Psoas muscle (tissue), 8 donors: ENCODE data around the gene BANF2. TPM values are rescaled to one million over a fixed set of nuclear protein-coding genes. Genes with fewer than 3 reads are reported as not detected.
"Not testable (repeated sequence)": the region's sequence is repeated elsewhere in the genome, so short reads cannot be mapped to it uniquely, and the experiment has no call there.

ENCODE experiments used
- ATAC-seq, 4 donors: fragments of 200-7000 bp; cut with Tn5 transposase; one replicate each; pipeline ENCODE4 v1.9.1; 2020; ENCODE audit warnings: moderate library complexity in 3 of 4, mild to moderate bottlenecking in 2 of 4
- DNase-seq, 2 donors: peaks; one replicate each; pipeline ENCODE4 v3.0.0-alpha.2; 2020
- H3K27ac ChIP-seq: fragments of 200-600 bp; one replicate; pipeline ENCODE4 v1.8.0; 2022
- H3K27me3 ChIP-seq, 3 donors: fragments of 200-600 bp in 1 of 3; one replicate each; pipeline versions ENCODE4 v1.6.1 to v1.8.0; 2013 to 2022; ENCODE audit warnings: low read length in 2 of 3, mild to moderate bottlenecking in 2 of 3, moderate library complexity in 1 of 3; ENCODE audit not compliant: insufficient read depth in 3 of 3
- H3K36me3 ChIP-seq, 2 donors: fragments of 200-600 bp in 1 of 2; one replicate each; pipeline versions ENCODE4 v1.6.1 to v1.8.0; 2013 to 2022; ENCODE audit warnings: low read depth in 1 of 2, mild to moderate bottlenecking in 1 of 2, moderate library complexity in 1 of 2; ENCODE audit not compliant: insufficient read depth in 1 of 2
- H3K4me1 ChIP-seq: fragments of 200-600 bp; one replicate; pipeline ENCODE4 v1.8.0; 2022
- H3K4me3 ChIP-seq: fragments of 200-600 bp; one replicate; pipeline ENCODE4 v1.8.0; 2022; ENCODE audit warnings: mild to moderate bottlenecking
- H3K9me3 ChIP-seq: fragments of 200-600 bp; one replicate; pipeline ENCODE4 v1.8.0; 2022
- CTCF ChIP-seq: fragments of 200-600 bp; IDR thresholded peaks from one replicate; pipeline ENCODE4 v1.8.0; 2022; ENCODE audit warnings: antibody characterized with exemption
- WGBS, 3 donors: extraction: QIAGEN DNeasy Blood & Tissue Kit; methylation state at CpG; one replicate each; pipeline versions ENCODE4 v1.1.6 to v1.1.7; 2013; 5-methylcytosine and 5-hydroxymethylcytosine counted together
- intact Hi-C, 2 donors: fragments of 100-400 bp; cut with DNase I; formaldehyde crosslinking; loops; one replicate each; pipeline versions ENCODE4 v1.11.0 to v1.14.2; 2022
- polyA plus RNA-seq, 3 donors: library from polyadenylated mRNA; stranded (reverse); fragments of 200-250 nt; gene quantifications; one replicate each; pipeline ENCODE4 v1.2.3, GENCODE V29; 2013
- total RNA-seq, 4 donors: library from RNA; stranded (reverse); fragmentation: NEBNext Ultra II Directional in 2 of 4; extraction: Animal tissue kit (Norgen Biotek cat#: 25700) in 2 of 4; gene quantifications; one replicate each; pipeline versions ENCODE4 v1.2.1 to v1.2.4, GENCODE V29; 2021 to 2023
- donor health status: healthy with polysubstance abuse.
- donor health status: DM: no; HTN: no; CAD: no; lungs with moderate emphysema.
- donor health status: Bipolar disorder and iron deficiency.
- donor health status: healthy.
- donor health status: DM: yes; HTN: yes; CAD: no.
- donor health status: DM: no; HTN: no; CAD: no.
- donor health status: DM: no; HTN: no; CAD: no.
- donor health status: DM: yes; HTN: yes; CAD: no.

BANF2 gene
- total and polyA plus RNA-seq, 7 donors = not detected

- no peaks in the 10 kb centered on the region for H3K9me3 ChIP-seq
- H3K4me1 ChIP-seq = no peaks in the 10 kb centered on the region
- WGBS, 3 donors = 94 to 98% (median 95%) methylated on average over 5 of the region's 5 CpGs
- no peak overlapping the region for H3K4me3 ChIP-seq
- intact Hi-C loops = loop anchor here in 1 of 2 donors (5.0 kb wide), 1 partner anchor 68 kb away; no protein-coding TSS in a partner anchor
- DNase-seq (no peak), ATAC-seq (no peak)
- TF ChIP-seq CTCF = no peak
- no peaks in the 10 kb centered on the region for H3K36me3 ChIP-seq
- H3K27me3 ChIP-seq = no peaks in the 10 kb centered on the region
- H3K27ac ChIP-seq = no peak overlapping the region
Observed at GRCh38 chr20:17775600-17775999, 75.8 kb downstream of the BANF2 start.

- Histone ChIP-seq H3K4me3 (no peak overlapping the region), H3K36me3 (no peaks in the 10 kb centered on the region), H3K4me1 (no peaks in the 10 kb centered on the region), H3K9me3 (no peaks in the 10 kb centered on the region), H3K27ac (no peak overlapping the region), H3K27me3 (no peaks in the 10 kb centered on the region)
- 63 to 75% (median 68%) methylated on average over 2 of the region's 2 CpGs for WGBS, 3 donors
- no peak for TF ChIP-seq CTCF
- DNase-seq (no peak), ATAC-seq (no peak)
- intact Hi-C loops = loop anchor here in 1 of 2 donors (5.0 kb wide), 1 partner anchor 69 kb away; no protein-coding TSS in a partner anchor
Observed at GRCh38 chr20:17776551-17776950, 76.8 kb downstream of the BANF2 start.

- WGBS, 3 donors = 92 to 98% (median 94%) methylated on average over 30 to 32 of the region's 32 CpGs
- intact Hi-C loops = loop anchor here in 1 of 2 donors (5.0 kb wide), 1 partner anchor 72 kb away; no protein-coding TSS in a partner anchor
- not testable (repeated sequence) for ATAC-seq
Observed at GRCh38 chr20:17779011-17779410, 79.2 kb downstream of the BANF2 start.

GRCh38 chr20:17782768-17783167 lies 83.0 kb downstream of the BANF2 start:
- WGBS, 3 donors = 68 to 89% (median 76%) methylated on average over 3 of the region's 3 CpGs
- no peak for TF ChIP-seq CTCF
- intact Hi-C loops = no loop called here

More at GRCh38 chr20:17779011-17779410, 79.2 kb downstream of the BANF2 start:
- not testable (repeated sequence) for H3K27ac ChIP-seq, H3K27me3 ChIP-seq, H3K4me3 ChIP-seq, H3K9me3 ChIP-seq, DNase-seq, H3K4me1 ChIP-seq, H3K36me3 ChIP-seq

GRCh38 chr20:17783671-17784070 lies 83.9 kb downstream of the BANF2 start:
- ATAC-seq = no peak
- no peaks in the 10 kb centered on the region for H3K9me3 ChIP-seq
- intact Hi-C loops = no loop called here
- no peaks in the 10 kb centered on the region for H3K4me1 ChIP-seq
- TF ChIP-seq CTCF = no peak
- no peaks in the 10 kb centered on the region for H3K27me3 ChIP-seq
- H3K4me3 ChIP-seq = no peak overlapping the region
- H3K27ac ChIP-seq = no peak overlapping the region
- no peaks in the 10 kb centered on the region for H3K36me3 ChIP-seq
- no peak for DNase-seq
- WGBS, 3 donors = 81 to 85% (median 82%) methylated on average over 6 of the region's 6 CpGs

More at GRCh38 chr20:17782768-17783167, 83.0 kb downstream of the BANF2 start:
- Histone ChIP-seq H3K27ac (no peak overlapping the region), H3K4me3 (no peak overlapping the region), H3K4me1 (no peaks in the 10 kb centered on the region), H3K27me3 (no peaks in the 10 kb centered on the region), H3K36me3 (no peaks in the 10 kb centered on the region), H3K9me3 (no peaks in the 10 kb centered on the region)
- ATAC-seq = no peak
- no peak for DNase-seq
